Activated gamma-delta T cell treated with anti-CD3 and anti-CD28 coated beads, Interleukin-2, amount 50 U/mL, for 16 hours (primary cell): Measurements from ENCODE around the gene CHRDL2.

ENCODE experiments used
- DNase-seq: peaks from one replicate; pipeline ENCODE4 v3.0.0-alpha.2; 2020; ENCODE audit warnings: low read depth

CHRDL2 gene

GRCh38 chr11:74685338-74685737 lies 45.9 kb downstream of the CHRDL2 start:
- no peak for DNase-seq

- no peak for DNase-seq
These were observed 46.6 kb downstream of the CHRDL2 start for GRCh38 chr11:74684661-74685060.

GRCh38 chr11:74683941-74684481 lies 47.2 kb downstream of the CHRDL2 start:
- no peak for DNase-seq

- no peak for DNase-seq
These were observed 47.9 kb downstream of the CHRDL2 start for GRCh38 chr11:74683279-74683871.

- DNase-seq: no peak
These were observed 48.4 kb downstream of the CHRDL2 start for GRCh38 chr11:74682731-74683278.

- DNase-seq: no peak
These were observed 49.3 kb downstream of the CHRDL2 start for GRCh38 chr11:74681686-74682651.

GRCh38 chr11:74680703-74681531 lies 50.3 kb downstream of the CHRDL2 start:
- no peak for DNase-seq

- DNase-seq: no peak
These were observed 51.1 kb downstream of the CHRDL2 start for GRCh38 chr11:74680035-74680671.

GRCh38 chr11:74679513-74679865 lies 51.7 kb downstream of the CHRDL2 start:
- no peak for DNase-seq

GRCh38 chr11:74678591-74679512 lies 52.4 kb downstream of the CHRDL2 start:
- no peak for DNase-seq

- DNase-seq: no peak
These were observed 53.2 kb downstream of the CHRDL2 start for GRCh38 chr11:74678041-74678440.

GRCh38 chr11:74677131-74677530 lies 54.1 kb downstream of the CHRDL2 start:
- DNase-seq: no peak

GRCh38 chr11:74676596-74676995 lies 54.6 kb downstream of the CHRDL2 start:
- no peak for DNase-seq

- DNase-seq: no peak
These were observed 55.5 kb downstream of the CHRDL2 start for GRCh38 chr11:74675761-74676160.

- DNase-seq: no peak
These were observed 57.4 kb downstream of the CHRDL2 start for GRCh38 chr11:74673693-74674360.

GRCh38 chr11:74672956-74673692 lies 58.1 kb downstream of the CHRDL2 start:
- no peak for DNase-seq

- no peak for DNase-seq
These were observed 58.8 kb downstream of the CHRDL2 start for GRCh38 chr11:74672332-74672955.

- DNase-seq: no peak
These were observed 59.6 kb downstream of the CHRDL2 start for GRCh38 chr11:74671520-74672196.
